ENCODE measurements around the gene C14orf180.

DNA sequence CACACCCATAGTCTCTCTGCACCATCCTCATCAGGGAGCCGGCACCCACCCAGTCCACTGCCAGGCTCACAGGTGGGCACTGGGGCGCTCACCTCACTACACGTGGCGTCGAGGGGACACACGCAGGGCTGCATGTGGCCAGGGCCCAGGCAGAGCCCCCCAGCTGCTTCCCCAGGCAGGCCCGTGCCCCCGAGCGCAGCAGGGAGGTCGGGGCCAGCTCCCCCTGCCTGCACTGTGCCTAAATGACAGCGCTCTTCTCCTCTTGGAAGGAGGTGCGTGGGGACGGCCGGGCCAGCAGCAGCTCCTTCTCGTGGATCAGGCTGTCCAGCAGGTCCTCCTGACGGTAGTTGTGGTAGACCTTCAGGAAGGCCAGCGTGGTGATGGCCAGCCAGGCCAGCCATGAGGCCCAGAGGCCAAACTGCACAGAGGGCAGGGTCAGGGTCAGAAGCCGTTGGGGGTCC lies 13.7 kb downstream of the C14orf180 start:
- no peak for TF ChIP-seq SIN3A (IDR thresholded peaks at IDR 0.05; ENCODE audit: borderline replicate concordance, insufficient read depth, low read depth, low read length)
- TF ChIP-seq, protein P1, sequence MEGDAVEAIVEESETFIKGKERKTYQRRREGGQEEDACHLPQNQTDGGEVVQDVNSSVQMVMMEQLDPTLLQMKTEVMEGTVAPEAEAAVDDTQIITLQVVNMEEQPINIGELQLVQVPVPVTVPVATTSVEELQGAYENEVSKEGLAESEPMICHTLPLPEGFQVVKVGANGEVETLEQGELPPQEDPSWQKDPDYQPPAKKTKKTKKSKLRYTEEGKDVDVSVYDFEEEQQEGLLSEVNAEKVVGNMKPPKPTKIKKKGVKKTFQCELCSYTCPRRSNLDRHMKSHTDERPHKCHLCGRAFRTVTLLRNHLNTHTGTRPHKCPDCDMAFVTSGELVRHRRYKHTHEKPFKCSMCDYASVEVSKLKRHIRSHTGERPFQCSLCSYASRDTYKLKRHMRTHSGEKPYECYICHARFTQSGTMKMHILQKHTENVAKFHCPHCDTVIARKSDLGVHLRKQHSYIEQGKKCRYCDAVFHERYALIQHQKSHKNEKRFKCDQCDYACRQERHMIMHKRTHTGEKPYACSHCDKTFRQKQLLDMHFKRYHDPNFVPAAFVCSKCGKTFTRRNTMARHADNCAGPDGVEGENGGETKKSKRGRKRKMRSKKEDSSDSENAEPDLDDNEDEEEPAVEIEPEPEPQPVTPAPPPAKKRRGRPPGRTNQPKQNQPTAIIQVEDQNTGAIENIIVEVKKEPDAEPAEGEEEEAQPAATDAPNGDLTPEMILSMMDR (IDR thresholded peaks at IDR 0.05), result no peak
- TF ChIP-seq, protein P2, sequence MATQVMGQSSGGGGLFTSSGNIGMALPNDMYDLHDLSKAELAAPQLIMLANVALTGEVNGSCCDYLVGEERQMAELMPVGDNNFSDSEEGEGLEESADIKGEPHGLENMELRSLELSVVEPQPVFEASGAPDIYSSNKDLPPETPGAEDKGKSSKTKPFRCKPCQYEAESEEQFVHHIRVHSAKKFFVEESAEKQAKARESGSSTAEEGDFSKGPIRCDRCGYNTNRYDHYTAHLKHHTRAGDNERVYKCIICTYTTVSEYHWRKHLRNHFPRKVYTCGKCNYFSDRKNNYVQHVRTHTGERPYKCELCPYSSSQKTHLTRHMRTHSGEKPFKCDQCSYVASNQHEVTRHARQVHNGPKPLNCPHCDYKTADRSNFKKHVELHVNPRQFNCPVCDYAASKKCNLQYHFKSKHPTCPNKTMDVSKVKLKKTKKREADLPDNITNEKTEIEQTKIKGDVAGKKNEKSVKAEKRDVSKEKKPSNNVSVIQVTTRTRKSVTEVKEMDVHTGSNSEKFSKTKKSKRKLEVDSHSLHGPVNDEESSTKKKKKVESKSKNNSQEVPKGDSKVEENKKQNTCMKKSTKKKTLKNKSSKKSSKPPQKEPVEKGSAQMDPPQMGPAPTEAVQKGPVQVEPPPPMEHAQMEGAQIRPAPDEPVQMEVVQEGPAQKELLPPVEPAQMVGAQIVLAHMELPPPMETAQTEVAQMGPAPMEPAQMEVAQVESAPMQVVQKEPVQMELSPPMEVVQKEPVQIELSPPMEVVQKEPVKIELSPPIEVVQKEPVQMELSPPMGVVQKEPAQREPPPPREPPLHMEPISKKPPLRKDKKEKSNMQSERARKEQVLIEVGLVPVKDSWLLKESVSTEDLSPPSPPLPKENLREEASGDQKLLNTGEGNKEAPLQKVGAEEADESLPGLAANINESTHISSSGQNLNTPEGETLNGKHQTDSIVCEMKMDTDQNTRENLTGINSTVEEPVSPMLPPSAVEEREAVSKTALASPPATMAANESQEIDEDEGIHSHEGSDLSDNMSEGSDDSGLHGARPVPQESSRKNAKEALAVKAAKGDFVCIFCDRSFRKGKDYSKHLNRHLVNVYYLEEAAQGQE (IDR thresholded peaks at IDR 0.05; ENCODE audit: insufficient read depth in 1 of 2, low read depth in 2 of 2, low read length in 1 of 2), result no peak
- no peak for TF ChIP-seq TCF7L2 (IDR thresholded peaks at IDR 0.05; ENCODE audit: low read depth, low read length)
